ENCODE measurements around the gene GUCY2C. TPM values are rescaled to one million over a fixed set of nuclear protein-coding genes. Genes with fewer than 3 reads are reported as not detected.
"Not testable (repeated sequence)": the region's sequence is repeated elsewhere in the genome, so short reads cannot be mapped to it uniquely, and the experiment has no call there.

GUCY2C gene
- total RNA-seq, 1 experiment from 2014 or later, result not detected

DNA sequence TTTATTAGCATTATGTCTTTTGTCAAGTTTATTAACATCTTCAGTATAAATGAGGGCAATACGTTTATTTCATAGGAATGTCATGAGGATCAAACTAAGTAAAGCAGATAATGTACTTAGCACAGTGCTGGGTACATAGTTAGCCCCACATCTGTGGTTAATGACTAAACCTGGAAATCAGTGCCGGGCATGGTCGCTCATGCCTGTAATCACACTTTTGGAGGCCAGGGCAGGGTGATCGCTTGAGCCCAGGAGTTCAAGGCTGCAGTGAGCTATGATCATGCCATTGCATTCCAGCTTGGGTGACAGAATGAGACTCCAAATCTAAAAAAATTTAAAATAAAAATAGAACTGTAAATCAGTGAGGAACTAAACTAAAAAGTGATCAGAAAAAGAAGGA is 44.8 kb upstream of the GUCY2C start:
- Histone ChIP-seq H3K4me3 (ENCODE audit: low read depth, low read length, poor library complexity, severe bottlenecking) (no peak overlapping the region), H3K27ac (ENCODE audit: low read depth, low read length, poor library complexity, severe bottlenecking) (no peak overlapping the region), H3K27me3 (replicated peaks; ENCODE audit: insufficient read depth, low read depth, low read length, poor library complexity) (no peaks in the 10 kb centered on the region), H3K4me1 (ENCODE audit: insufficient read depth, low read length, poor library complexity, severe bottlenecking) (no peaks in the 10 kb centered on the region), H3K9me3 (ENCODE audit: low read depth, low read length, poor library complexity, severe bottlenecking) (no peaks in the 10 kb centered on the region), H3K36me3 (ENCODE audit: insufficient read depth, low read length, poor library complexity, severe bottlenecking) (no peaks in the 10 kb centered on the region)
- BruUV-seq (replicated peaks), result no TSS peak
- TF ChIP-seq EZH2 (IDR thresholded peaks at IDR 0.05; ENCODE audit: borderline replicate concordance, low read depth, low read length, poor library complexity, severe bottlenecking), result no peak
- TF ChIP-seq, protein P1, sequence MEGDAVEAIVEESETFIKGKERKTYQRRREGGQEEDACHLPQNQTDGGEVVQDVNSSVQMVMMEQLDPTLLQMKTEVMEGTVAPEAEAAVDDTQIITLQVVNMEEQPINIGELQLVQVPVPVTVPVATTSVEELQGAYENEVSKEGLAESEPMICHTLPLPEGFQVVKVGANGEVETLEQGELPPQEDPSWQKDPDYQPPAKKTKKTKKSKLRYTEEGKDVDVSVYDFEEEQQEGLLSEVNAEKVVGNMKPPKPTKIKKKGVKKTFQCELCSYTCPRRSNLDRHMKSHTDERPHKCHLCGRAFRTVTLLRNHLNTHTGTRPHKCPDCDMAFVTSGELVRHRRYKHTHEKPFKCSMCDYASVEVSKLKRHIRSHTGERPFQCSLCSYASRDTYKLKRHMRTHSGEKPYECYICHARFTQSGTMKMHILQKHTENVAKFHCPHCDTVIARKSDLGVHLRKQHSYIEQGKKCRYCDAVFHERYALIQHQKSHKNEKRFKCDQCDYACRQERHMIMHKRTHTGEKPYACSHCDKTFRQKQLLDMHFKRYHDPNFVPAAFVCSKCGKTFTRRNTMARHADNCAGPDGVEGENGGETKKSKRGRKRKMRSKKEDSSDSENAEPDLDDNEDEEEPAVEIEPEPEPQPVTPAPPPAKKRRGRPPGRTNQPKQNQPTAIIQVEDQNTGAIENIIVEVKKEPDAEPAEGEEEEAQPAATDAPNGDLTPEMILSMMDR (conservative IDR thresholded peaks at IDR 0.05; ENCODE audit: low read depth, low read length), result no peak
- CTCF ChIA-PET, result no interaction called here
- POLR2A ChIA-PET (ENCODE audit: low non-redundant PET), result no interaction called here
- intact Hi-C loops (cut with micrococcal nuclease; ENCODE audit: unreplicated experiment), result no loop called here
- no peak for DNase-seq (ENCODE audit: low spot score)

DNA sequence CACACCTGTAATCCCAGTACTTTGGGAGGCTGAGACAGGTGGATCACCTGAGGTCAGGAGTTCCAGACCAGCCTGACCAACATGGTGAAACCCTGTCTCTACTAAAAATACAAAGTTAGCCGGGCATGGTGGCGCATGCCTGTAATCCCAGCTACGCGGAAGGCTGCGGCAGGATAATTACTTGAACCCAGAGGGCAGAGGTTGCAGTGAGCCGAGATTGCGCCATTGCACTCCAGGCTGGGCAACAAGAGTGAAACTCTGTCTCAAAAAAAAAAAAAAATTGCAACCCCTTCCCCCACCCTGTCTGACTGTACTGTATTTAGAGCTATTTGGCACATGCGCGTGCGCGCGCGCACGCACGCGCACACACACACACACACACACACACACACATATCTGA is 40.0 kb upstream of the GUCY2C start:
- H3K27ac ChIP-seq (ENCODE audit: low read depth, low read length, poor library complexity, severe bottlenecking); POLR2A ChIA-PET (ENCODE audit: low non-redundant PET); H3K36me3 ChIP-seq (ENCODE audit: insufficient read depth, low read length, poor library complexity, severe bottlenecking); H3K4me1 ChIP-seq (ENCODE audit: insufficient read depth, low read length, poor library complexity, severe bottlenecking); H3K4me3 ChIP-seq (ENCODE audit: low read depth, low read length, poor library complexity, severe bottlenecking); intact Hi-C loops (cut with micrococcal nuclease; ENCODE audit: unreplicated experiment); DNase-seq (ENCODE audit: low spot score); H3K27me3 ChIP-seq (replicated peaks; ENCODE audit: insufficient read depth, low read depth, low read length, poor library complexity); H3K9me3 ChIP-seq (ENCODE audit: low read depth, low read length, poor library complexity, severe bottlenecking); BruUV-seq (replicated peaks): not testable (repeated sequence)
- CTCF ChIA-PET, result interaction anchor here (0.6 kb wide), 1 partner anchor 484 kb away, joined by 7 read pairs; no protein-coding TSS in a partner anchor

- ChIA-PET POLR2A (ENCODE audit: low non-redundant PET) (no interaction called here), CTCF (no interaction called here)
- Histone ChIP-seq H3K27ac (ENCODE audit: low read depth, low read length, poor library complexity, severe bottlenecking) (no peak overlapping the region), H3K27me3 (replicated peaks; ENCODE audit: insufficient read depth, low read depth, low read length, poor library complexity) (no peaks in the 10 kb centered on the region), H3K4me3 (ENCODE audit: low read depth, low read length, poor library complexity, severe bottlenecking) (no peak overlapping the region), H3K4me1 (ENCODE audit: insufficient read depth, low read length, poor library complexity, severe bottlenecking) (no peaks in the 10 kb centered on the region), H3K9me3 (ENCODE audit: low read depth, low read length, poor library complexity, severe bottlenecking) (no peaks in the 10 kb centered on the region), H3K36me3 (ENCODE audit: insufficient read depth, low read length, poor library complexity, severe bottlenecking) (no peaks in the 10 kb centered on the region)
- TF ChIP-seq, protein P1 (conservative IDR thresholded peaks at IDR 0.05; ENCODE audit: low read depth, low read length), result no peak
- no peak for TF ChIP-seq EZH2 (IDR thresholded peaks at IDR 0.05; ENCODE audit: borderline replicate concordance, low read depth, low read length, poor library complexity, severe bottlenecking)
- no TSS peak for BruUV-seq (replicated peaks)
- DNase-seq (ENCODE audit: low spot score), result no peak
- intact Hi-C loops (cut with micrococcal nuclease; ENCODE audit: unreplicated experiment), result no loop called here
These were observed 35.4 kb upstream of the GUCY2C start for GRCh38 chr12:14731821-14732220.

- BruUV-seq (replicated peaks), result no TSS peak
- H3K4me1 ChIP-seq (ENCODE audit: insufficient read depth, low read length, poor library complexity, severe bottlenecking), result no peaks in the 10 kb centered on the region
- H3K27me3 ChIP-seq (replicated peaks; ENCODE audit: insufficient read depth, low read depth, low read length, poor library complexity), result no peaks in the 10 kb centered on the region
- H3K36me3 ChIP-seq (ENCODE audit: insufficient read depth, low read length, poor library complexity, severe bottlenecking), result no peaks in the 10 kb centered on the region
- CTCF ChIA-PET, result no interaction called here
- intact Hi-C loops (cut with micrococcal nuclease; ENCODE audit: unreplicated experiment), result loop anchor here (10.0 kb wide), 1 partner anchor 795 kb away; no protein-coding TSS in a partner anchor
- no peak overlapping the region for H3K4me3 ChIP-seq (ENCODE audit: low read depth, low read length, poor library complexity, severe bottlenecking)
- no peak for DNase-seq (ENCODE audit: low spot score)
- no peaks in the 10 kb centered on the region for H3K9me3 ChIP-seq (ENCODE audit: low read depth, low read length, poor library complexity, severe bottlenecking)
- POLR2A ChIA-PET (ENCODE audit: low non-redundant PET), result no interaction called here
- TF ChIP-seq EZH2 (IDR thresholded peaks at IDR 0.05; ENCODE audit: borderline replicate concordance, low read depth, low read length, poor library complexity, severe bottlenecking), result no peak
- TF ChIP-seq, protein P1 (conservative IDR thresholded peaks at IDR 0.05; ENCODE audit: low read depth, low read length), result no peak
- H3K27ac ChIP-seq (ENCODE audit: low read depth, low read length, poor library complexity, severe bottlenecking), result no peak overlapping the region
These were observed 33.2 kb upstream of the GUCY2C start for GRCh38 chr12:14729586-14729985.
